ENCODE measurements around the gene C4orf36.

- TF ChIP-seq CTCF (IDR thresholded peaks at IDR 0.05): no peak
- peak; percentile 42 to 77 for TF ChIP-seq POLR2AphosphoS5 (IDR thresholded peaks at IDR 0.05; ENCODE audit: insufficient read depth in 1 of 2, low read depth in 1 of 2)
These were observed at the start of gene C4orf36 for GRCh38 chr4:86891762-86892635.

Data from vagina (tissue), 2 donors.